LNCAP (cell line): ENCODE measurements around the gene L3MBTL3.

Source experiments
- TF ChIP-seq, protein P1 (sequence below): fragments of 450-650 bp; IDR thresholded peaks from 2 replicates; pipeline ENCODE4 v1.5.1; 2017; ENCODE audit warnings: mild to moderate bottlenecking

The L3MBTL3 gene

DNA sequence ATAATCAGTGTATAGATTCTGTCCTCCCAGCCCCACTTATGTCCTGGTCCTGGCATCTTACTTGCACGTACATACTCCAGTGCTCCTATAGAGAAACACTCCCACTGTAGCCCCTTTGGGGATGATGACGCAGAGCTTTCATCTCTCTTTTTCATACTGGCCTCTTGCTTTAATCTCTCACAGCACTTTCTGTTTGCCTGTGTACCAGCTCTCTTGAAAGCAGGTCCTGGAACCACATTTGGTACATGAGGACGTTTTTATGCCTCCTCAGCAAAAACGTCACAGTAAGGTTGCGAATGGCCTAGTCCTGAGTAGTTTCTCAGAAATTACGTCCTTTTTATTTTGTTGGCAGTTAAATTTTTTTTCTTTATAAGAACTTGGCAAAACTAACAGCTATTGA lies 10.8 kb downstream of the L3MBTL3 start:
- TF ChIP-seq, protein P1, sequence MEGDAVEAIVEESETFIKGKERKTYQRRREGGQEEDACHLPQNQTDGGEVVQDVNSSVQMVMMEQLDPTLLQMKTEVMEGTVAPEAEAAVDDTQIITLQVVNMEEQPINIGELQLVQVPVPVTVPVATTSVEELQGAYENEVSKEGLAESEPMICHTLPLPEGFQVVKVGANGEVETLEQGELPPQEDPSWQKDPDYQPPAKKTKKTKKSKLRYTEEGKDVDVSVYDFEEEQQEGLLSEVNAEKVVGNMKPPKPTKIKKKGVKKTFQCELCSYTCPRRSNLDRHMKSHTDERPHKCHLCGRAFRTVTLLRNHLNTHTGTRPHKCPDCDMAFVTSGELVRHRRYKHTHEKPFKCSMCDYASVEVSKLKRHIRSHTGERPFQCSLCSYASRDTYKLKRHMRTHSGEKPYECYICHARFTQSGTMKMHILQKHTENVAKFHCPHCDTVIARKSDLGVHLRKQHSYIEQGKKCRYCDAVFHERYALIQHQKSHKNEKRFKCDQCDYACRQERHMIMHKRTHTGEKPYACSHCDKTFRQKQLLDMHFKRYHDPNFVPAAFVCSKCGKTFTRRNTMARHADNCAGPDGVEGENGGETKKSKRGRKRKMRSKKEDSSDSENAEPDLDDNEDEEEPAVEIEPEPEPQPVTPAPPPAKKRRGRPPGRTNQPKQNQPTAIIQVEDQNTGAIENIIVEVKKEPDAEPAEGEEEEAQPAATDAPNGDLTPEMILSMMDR, result no peak

DNA sequence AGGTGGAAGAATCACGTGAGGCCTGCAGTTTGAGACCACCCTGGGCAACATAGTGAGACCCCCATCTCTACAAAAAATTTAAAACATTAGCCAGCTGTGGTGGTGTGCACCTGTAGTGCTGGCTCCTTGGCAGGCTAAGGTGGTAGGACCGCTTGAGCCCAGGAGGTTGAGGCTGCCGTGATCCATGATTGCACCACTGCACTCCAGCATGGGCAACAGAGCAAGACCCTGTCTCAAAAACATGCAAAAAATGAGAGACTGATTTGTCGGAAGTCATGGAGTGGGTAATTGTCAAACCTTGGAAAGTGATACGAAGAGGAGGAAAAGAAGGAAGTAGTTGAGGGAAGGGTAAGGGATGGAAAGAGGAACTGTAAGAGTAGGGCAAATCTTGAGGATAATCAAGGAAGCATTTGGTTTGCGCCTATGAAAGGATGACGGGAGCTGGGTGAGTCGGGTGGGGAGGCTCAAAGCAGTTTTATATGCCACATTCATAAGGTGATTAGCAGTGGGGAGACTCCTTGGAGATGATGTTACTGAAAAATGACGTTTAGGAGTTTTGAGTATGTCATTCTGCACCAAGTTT lies 14.5 kb downstream of the L3MBTL3 start:
- TF ChIP-seq, protein P1, result no peak

DNA sequence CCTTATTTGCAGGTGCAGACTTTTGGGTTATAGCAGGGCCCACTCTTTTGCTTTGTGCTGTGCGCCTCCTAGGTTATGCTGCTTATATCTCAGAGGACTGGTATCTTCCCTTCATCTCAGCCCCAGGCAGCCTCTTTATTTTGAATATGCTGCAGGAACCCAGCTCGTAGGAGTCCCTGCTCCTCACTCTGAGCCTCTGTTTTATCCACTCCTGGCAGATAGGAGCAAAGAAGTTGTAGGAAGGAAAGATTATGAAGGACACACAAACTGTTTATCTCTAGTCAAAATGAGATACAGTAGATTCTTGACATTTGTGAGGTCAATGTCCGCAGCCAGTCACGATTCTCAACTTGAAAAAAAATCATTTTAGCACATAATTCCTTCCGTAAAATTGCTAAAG lies 15.6 kb downstream of the L3MBTL3 start:
- TF ChIP-seq, protein P1, result no peak

- TF ChIP-seq, protein P1, result no peak
These were observed 16.2 kb downstream of the L3MBTL3 start for GRCh38 chr6:130034378-130035146.

GRCh38 chr6:130035211-130035610 lies 16.8 kb downstream of the L3MBTL3 start:
- TF ChIP-seq, protein P1, result no peak

DNA sequence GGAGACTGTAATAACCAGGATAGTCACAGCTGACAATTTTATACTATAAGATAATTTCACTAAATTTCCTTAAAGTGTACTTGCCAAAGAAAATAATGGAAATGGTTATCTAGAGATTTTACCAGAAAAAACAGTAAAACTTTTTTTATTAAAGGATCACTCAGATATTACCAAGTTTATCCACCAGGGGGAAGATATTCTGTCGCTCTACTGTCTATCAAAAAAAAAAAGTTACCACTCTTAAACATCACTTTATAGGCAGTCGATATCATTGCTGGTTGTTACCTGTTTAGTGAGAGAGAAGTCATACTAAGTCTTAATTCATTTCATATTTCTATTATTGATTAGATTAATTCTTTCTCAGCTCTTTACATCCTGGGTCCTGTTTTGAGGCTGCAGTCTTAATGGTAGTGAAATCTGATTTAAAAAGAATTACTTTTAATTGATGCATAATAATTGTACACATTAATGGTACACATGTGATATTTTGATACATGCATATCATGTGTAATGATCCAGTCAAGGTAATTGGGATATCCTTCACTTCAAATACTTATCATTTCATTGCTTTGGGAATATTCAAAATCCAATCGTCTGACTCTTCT lies 18.9 kb downstream of the L3MBTL3 start:
- TF ChIP-seq, protein P1, result peak; percentile 58

GRCh38 chr6:130041594-130041993 lies 23.2 kb downstream of the L3MBTL3 start:
- TF ChIP-seq, protein P1, result no peak
